ENCODE results near the gene RASSF7.

DNA sequence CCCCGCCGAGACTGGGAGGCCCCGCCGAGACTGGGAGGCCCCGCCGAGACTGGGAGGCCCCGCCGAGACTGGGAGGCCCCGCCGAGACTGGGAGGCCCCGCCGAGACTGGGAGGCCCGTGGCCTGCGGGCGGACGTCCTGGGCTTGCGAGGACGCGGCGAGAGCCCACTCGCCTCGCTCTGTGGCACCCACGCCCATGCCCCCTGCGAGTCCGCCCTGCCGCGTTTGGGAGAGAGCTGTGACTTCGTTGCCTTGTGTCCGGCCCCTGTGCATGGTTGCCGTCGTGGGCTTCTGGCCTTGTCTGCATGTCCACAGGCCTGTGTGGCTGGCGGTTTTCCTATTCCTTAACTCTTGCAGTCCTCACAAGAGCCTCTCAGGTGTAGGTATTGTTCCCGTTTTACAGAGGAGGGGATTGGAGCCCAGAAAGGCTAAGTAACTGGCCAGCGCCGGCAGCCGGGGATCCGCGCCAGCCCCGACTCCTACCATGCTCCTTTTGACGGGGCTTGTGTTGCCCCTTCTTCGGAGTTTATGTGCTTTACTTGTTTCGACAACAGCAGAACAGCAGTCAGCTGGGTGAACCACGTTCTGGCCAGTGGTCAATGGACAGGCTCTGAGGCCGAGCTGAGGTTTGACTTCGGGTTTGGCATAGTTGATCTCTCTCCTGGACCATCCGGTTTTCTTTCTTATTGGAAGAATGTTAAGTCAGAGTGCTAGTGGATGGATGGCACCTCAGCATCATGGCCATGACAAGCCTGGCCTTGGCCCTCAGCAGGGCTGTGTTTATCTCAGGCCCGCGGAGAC is 16.2 kb downstream of the RASSF7 start:
- no peak for TF ChIP-seq POLR2AphosphoS5 (IDR thresholded peaks at IDR 0.05; ENCODE audit: low read depth, low read length)
- TF ChIP-seq POLR2A (IDR thresholded peaks at IDR 0.05; ENCODE audit: low read depth, low read length): no peak
- TF ChIP-seq TAF1 (IDR thresholded peaks at IDR 0.05; ENCODE audit: borderline replicate concordance, low read depth, low read length): no peak

Measured in GM12892 (cell line).